K562 (cell line): ENCODE data around the gene TXK. TPM values are rescaled to one million over a fixed set of nuclear protein-coding genes. Genes with fewer than 3 reads are reported as not detected.

Experiments used
- ATAC-seq: fragments of 200-7000 bp; cut with Tn5 transposase; 3 replicates; pipeline ENCODE4 v1.9.1; 2020; ENCODE audit warnings: moderate library complexity
- BruUV-seq: library from RNA; stranded (reverse); fragments of 400-500 nt; replicated peaks from 2 replicates; lab custom pipeline; 2021; lab: Mats Ljungman, UMichigan
- CTCF ChIA-PET: fragments of 300-600 bp; formaldehyde crosslinking; extraction: SDS; loops from one replicate; lab custom pipeline; 2021; ENCODE audit warnings: low intra/inter-chr PET ratio; lab: Yijun Ruan, JAX
- POLR2A ChIA-PET: fragments of 300-600, 350-650 bp; sonication (Branson Sonifier 250); formaldehyde crosslinking; extraction: SDS; loops from one replicate; lab custom pipeline; 2021; ENCODE audit warnings: antibody characterized with exemption, inconsistent platforms; lab: Yijun Ruan, JAX
- DNase-seq, 4 experiments: peaks; one replicate each; pipeline versions ENCODE4 v3.0.0 to v3.0.0-alpha.2; 2011 to 2018; ENCODE audit warnings: low spot score in 3 of 4, mixed read lengths in 3 of 4; ENCODE audit errors: extremely low read depth in 1 of 4
- FAIRE-seq: peaks from 2 replicates; lab custom pipeline; 2011; peaks lifted over from hg19 to GRCh38; lab: Jason Lieb, UNC
- H2AFZ ChIP-seq: 2 replicates; pipeline ENCODE4 v1.6.0; 2011; ENCODE audit warnings: low read depth, low read length, control low read depth, inconsistent platforms
- H3K27ac ChIP-seq: fragments of 200-600 bp; 3 replicates; pipeline ENCODE4 v1.8.0; 2011; ENCODE audit warnings: low read depth, mild to moderate bottlenecking, control low read depth, inconsistent platforms, low read length, moderate library complexity, mixed read lengths; ENCODE audit errors: extremely low read depth
- H3K27me3 ChIP-seq, 2 experiments: fragments of 300-600 bp in 1 of 2; 2 replicates in 1 of 2; 3 replicates in 1 of 2; pipeline versions ENCODE4 v1.6.0 to v1.8.0; 2011; ENCODE audit warnings: inconsistent platforms in 2 of 2, low read length in 2 of 2, mild to moderate bottlenecking in 1 of 2, mixed read lengths in 1 of 2, moderate library complexity in 1 of 2; ENCODE audit not compliant: control insufficient read depth in 2 of 2, insufficient read depth in 2 of 2
- H3K36me3 ChIP-seq: fragments of 300-600 bp; 3 replicates; pipeline ENCODE4 v1.8.0; 2011; ENCODE audit warnings: mild to moderate bottlenecking, low read length, inconsistent platforms; ENCODE audit not compliant: control insufficient read depth, insufficient read depth
- H3K4me1 ChIP-seq, 2 experiments: fragments of 200-600 bp in 1 of 2; replicated peaks in 1 of 2; 2 replicates in 1 of 2; 3 replicates in 1 of 2; pipeline versions ENCODE4 v1.5.1 to v1.8.0; 2011; ENCODE audit warnings: inconsistent platforms in 2 of 2, low read length in 2 of 2, mild to moderate bottlenecking in 1 of 2, mixed read lengths in 1 of 2, moderate library complexity in 1 of 2; ENCODE audit not compliant: control insufficient read depth in 2 of 2, insufficient read depth in 2 of 2
- H3K4me2 ChIP-seq: 2 replicates; pipeline ENCODE4 v1.6.1; 2011; ENCODE audit warnings: low read length, control low read depth, inconsistent platforms, mixed read lengths; ENCODE audit not compliant: insufficient read depth
- H3K4me3 ChIP-seq: fragments of 200-600 bp; sonication (generic), shearing (Covaris generic); 2 replicates; pipeline ENCODE4 v1.5.1; 2016; ENCODE audit warnings: control low read depth, inconsistent platforms
- H3K79me2 ChIP-seq: fragments of 200-600 bp; 3 replicates; pipeline ENCODE4 v1.8.0; 2011; ENCODE audit warnings: low read length, inconsistent platforms; ENCODE audit not compliant: control insufficient read depth, insufficient read depth
- H3K9ac ChIP-seq, 2 experiments: 2 replicates each; pipeline versions ENCODE4 v1.6.0 to v1.6.1; 2011; ENCODE audit warnings: low read depth in 2 of 2, low read length in 2 of 2, control low read depth in 1 of 2, inconsistent platforms in 1 of 2, mild to moderate bottlenecking in 1 of 2, mixed read lengths in 1 of 2; ENCODE audit not compliant: insufficient read depth in 1 of 2
- H3K9me1 ChIP-seq: one replicate; pipeline ENCODE4 v1.6.0; 2011; ENCODE audit warnings: inconsistent platforms, mild to moderate bottlenecking, low read length, moderate library complexity; ENCODE audit not compliant: control insufficient read depth, insufficient read depth
- H3K9me3 ChIP-seq: replicated peaks from 2 replicates; pipeline ENCODE4 v1.5.1; 2011; ENCODE audit warnings: low read depth, low read length, inconsistent platforms; ENCODE audit not compliant: control insufficient read depth, insufficient read depth
- H4K20me1 ChIP-seq: replicated peaks from 2 replicates; pipeline ENCODE4 v1.6.1; 2011; ENCODE audit warnings: low read length, inconsistent platforms, mixed read lengths; ENCODE audit not compliant: control insufficient read depth, insufficient read depth
- ARNT ChIP-seq, 2 experiments: fragments of 450-650 bp; IDR thresholded peaks; 2 replicates each; pipeline ENCODE4 v1.6.1; 2016; ENCODE audit warnings: mild to moderate bottlenecking in 1 of 2
- ESRRA ChIP-seq: fragments of 450-650 bp; IDR thresholded peaks from 2 replicates; pipeline ENCODE4 v1.6.1; 2014; ENCODE audit warnings: low read depth, mild to moderate bottlenecking, moderate library complexity, borderline replicate concordance
- MCM5 ChIP-seq: fragments of 450-650 bp; IDR thresholded peaks from 2 replicates; pipeline ENCODE4 v1.6.1; 2016; ENCODE audit warnings: low read depth
- PHF21A ChIP-seq: fragments of 450-650 bp; IDR thresholded peaks from 2 replicates; pipeline ENCODE4 v1.6.1; 2017; ENCODE audit warnings: low read depth, borderline replicate concordance
- POLR2AphosphoS2 ChIP-seq: IDR thresholded peaks from 2 replicates; pipeline ENCODE4 v1.6.1; 2012; ENCODE audit warnings: low read length, improper control_type of control experiment
- RBBP5 ChIP-seq: fragments of 200-600 bp; sonication (generic); IDR thresholded peaks from 2 replicates; pipeline ENCODE4 v1.6.1; 2012; ENCODE audit warnings: borderline replicate concordance, mild to moderate bottlenecking, low read length, control low read depth, inconsistent platforms; ENCODE audit not compliant: insufficient read depth, poor library complexity, severe bottlenecking
- TAF9B ChIP-seq: fragments of 450-650 bp; IDR thresholded peaks from 2 replicates; pipeline ENCODE4 v1.6.1; 2018; ENCODE audit warnings: mild to moderate bottlenecking; ENCODE audit not compliant: partially characterized antibody
- TCF3 ChIP-seq: sonication (generic); formaldehyde crosslinking; IDR thresholded peaks from 2 replicates; pipeline ENCODE4 v1.4.0; 2020; ENCODE audit warnings: mild to moderate bottlenecking, missing genetic modification reagents
- YBX1 ChIP-seq: fragments of 450-650 bp; IDR thresholded peaks from 2 replicates; pipeline ENCODE4 v1.7.1; 2016; ENCODE audit warnings: mild to moderate bottlenecking
- ZEB2 ChIP-seq: fragments of 450-650 bp; IDR thresholded peaks from 2 replicates; pipeline ENCODE4 v1.6.1; 2016
- ZNF24 ChIP-seq: fragments of 450-650 bp; IDR thresholded peaks from 2 replicates; pipeline ENCODE4 v1.6.1; 2016
- ZNF561 ChIP-seq: fragments of 450-650 bp; formaldehyde crosslinking; conservative IDR thresholded peaks from 2 replicates; pipeline ENCODE4 v1.4.0; 2020; ENCODE audit warnings: mild to moderate bottlenecking, moderate library complexity
- ZNF584 ChIP-seq: fragments of 200-800 bp; sonication (Bioruptor generic); IDR thresholded peaks from 2 replicates; pipeline ENCODE4 v1.6.1; 2016; ENCODE audit warnings: low read depth, mild to moderate bottlenecking, missing genetic modification characterization, missing compliant biosample characterization
- ZNF766 ChIP-seq: fragments of 200-800 bp; sonication (Bioruptor generic); conservative IDR thresholded peaks from 2 replicates; pipeline ENCODE4 v1.6.1; 2016; ENCODE audit warnings: missing genetic modification characterization, missing compliant biosample characterization
- ZNF830 ChIP-seq: fragments of 250-450 bp; sonication (Bioruptor Pico); IDR thresholded peaks from 2 replicates; pipeline ENCODE4 v1.5.0; 2021; ENCODE audit warnings: mild to moderate bottlenecking
- WGBS: fragments of 100-300 bp; shearing (Covaris generic); methylation state at CpG from one replicate; pipeline ENCODE4 v1.1.6; 2016; ENCODE audit warnings: low coverage, mixed read lengths; ENCODE audit not compliant: insufficient coverage; ENCODE audit errors: missing lambda C conversion rate; 5-methylcytosine and 5-hydroxymethylcytosine counted together
- in situ Hi-C: fragments of 300-500 bp; cut with MboI; formaldehyde crosslinking; loops from 4 replicates; pipeline ENCODE4 v1.15.0; 2018; ENCODE audit warnings: inconsistent platforms, mixed read lengths
- intact Hi-C: fragments of 100-400 bp; cut with micrococcal nuclease; formaldehyde crosslinking; loops from 2 replicates; pipeline ENCODE4 v1.14.2; 2022
- polyA plus RNA-seq, 8 experiments: library from polyadenylated mRNA; depleted of rRNA in 4 of 8; stranded (reverse) in 5 of 8; unstranded in 3 of 8; fragments of >200 nt; fragmentation: Nextera tagmentation in 2 of 8; fragmentation: Illumina TruSeq in 1 of 8; extraction: Ambion mirVana in 2 of 8; extraction: Trizol in 1 of 8; gene quantifications; 2 replicates each; pipeline versions ENCODE4 v1.2.1 to v1.2.3, GENCODE V29; 2011 to 2014; ENCODE audit warnings: inconsistent platforms in 1 of 8, missing spikeins in 1 of 8
- total RNA-seq, 7 experiments: library from RNA; depleted of rRNA in 6 of 7; stranded (reverse); fragments of >200 nt in 6 of 7; fragmentation: Illumina TruSeq in 2 of 7; extraction: Trizol in 2 of 7; gene quantifications; 2 replicates each; pipeline versions ENCODE4 v1.2.1 to v1.2.3, GENCODE V29; 2011 to 2021; ENCODE audit warnings: low replicate concordance in 1 of 7
- TF ChIP-seq, protein P1 (sequence below): IDR thresholded peaks from 2 replicates; pipeline ENCODE4 v1.6.1; 2014; ENCODE audit warnings: antibody characterized with exemption
- TF ChIP-seq, protein P2 (sequence below), 2 experiments: fragments of 450-650 bp; IDR thresholded peaks; 2 replicates each; pipeline ENCODE4 v1.6.1; 2018; ENCODE audit warnings: mild to moderate bottlenecking in 2 of 2, low read depth in 1 of 2; ENCODE audit not compliant: partially characterized antibody in 2 of 2

Gene TXK
- total and polyA plus RNA-seq, 9 of the 15 experiments (the other 6 are each of a cell fraction or from before 2014, with no cell fraction given) = 0.24 to 1.1 (median 0.45) TPM; not detected in 1

DNA sequence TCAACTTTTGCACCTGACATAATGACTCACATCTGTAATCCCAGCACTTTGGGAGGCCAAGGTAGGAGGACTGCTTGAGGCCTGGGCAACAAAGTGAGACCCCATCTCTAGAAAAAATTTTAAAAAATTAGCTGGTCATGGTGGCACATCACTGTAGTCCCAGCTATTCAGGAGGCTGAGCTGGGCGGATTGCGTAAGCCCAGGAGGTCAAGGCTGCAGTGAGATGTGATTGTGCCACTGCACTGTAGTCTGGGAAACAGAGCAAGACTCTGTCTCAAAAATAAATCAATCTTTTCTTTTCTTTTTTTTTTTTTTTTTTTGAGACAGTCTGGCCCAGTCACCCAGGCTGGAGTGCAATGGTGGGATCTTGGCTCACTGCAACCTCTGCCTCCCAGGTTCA is 65.0 kb downstream of the TXK start:
- DNase-seq = no peak
- H2AFZ ChIP-seq = no peak overlapping the region
- 3% methylated on average over 2 of the region's 2 CpGs for WGBS
- H3K9me3 ChIP-seq = no peaks in the 10 kb centered on the region
- intact Hi-C loops (no loop called here), in situ Hi-C loops (no loop called here)
- TF ChIP-seq POLR2AphosphoS2 = no peak
- TF ChIP-seq ESRRA = no peak
- no peak for TF ChIP-seq ZEB2
- TF ChIP-seq ZNF830 = no peak
- no peak for TF ChIP-seq RBBP5
- TF ChIP-seq, protein P1, sequence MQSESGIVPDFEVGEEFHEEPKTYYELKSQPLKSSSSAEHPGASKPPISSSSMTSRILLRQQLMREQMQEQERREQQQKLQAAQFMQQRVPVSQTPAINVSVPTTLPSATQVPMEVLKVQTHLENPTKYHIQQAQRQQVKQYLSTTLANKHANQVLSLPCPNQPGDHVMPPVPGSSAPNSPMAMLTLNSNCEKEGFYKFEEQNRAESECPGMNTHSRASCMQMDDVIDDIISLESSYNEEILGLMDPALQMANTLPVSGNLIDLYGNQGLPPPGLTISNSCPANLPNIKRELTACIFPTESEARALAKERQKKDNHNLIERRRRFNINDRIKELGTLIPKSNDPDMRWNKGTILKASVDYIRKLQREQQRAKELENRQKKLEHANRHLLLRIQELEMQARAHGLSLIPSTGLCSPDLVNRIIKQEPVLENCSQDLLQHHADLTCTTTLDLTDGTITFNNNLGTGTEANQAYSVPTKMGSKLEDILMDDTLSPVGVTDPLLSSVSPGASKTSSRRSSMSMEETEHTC = no peak
- TF ChIP-seq ZNF24 = no peak
- no peak for TF ChIP-seq TAF9B
- no peak for TF ChIP-seq PHF21A
- no peak for TF ChIP-seq ZNF766 (CRISPR knock-in tag)
- TF ChIP-seq TCF3 (CRISPR knock-in tag) = no peak
- TF ChIP-seq, protein P2, sequence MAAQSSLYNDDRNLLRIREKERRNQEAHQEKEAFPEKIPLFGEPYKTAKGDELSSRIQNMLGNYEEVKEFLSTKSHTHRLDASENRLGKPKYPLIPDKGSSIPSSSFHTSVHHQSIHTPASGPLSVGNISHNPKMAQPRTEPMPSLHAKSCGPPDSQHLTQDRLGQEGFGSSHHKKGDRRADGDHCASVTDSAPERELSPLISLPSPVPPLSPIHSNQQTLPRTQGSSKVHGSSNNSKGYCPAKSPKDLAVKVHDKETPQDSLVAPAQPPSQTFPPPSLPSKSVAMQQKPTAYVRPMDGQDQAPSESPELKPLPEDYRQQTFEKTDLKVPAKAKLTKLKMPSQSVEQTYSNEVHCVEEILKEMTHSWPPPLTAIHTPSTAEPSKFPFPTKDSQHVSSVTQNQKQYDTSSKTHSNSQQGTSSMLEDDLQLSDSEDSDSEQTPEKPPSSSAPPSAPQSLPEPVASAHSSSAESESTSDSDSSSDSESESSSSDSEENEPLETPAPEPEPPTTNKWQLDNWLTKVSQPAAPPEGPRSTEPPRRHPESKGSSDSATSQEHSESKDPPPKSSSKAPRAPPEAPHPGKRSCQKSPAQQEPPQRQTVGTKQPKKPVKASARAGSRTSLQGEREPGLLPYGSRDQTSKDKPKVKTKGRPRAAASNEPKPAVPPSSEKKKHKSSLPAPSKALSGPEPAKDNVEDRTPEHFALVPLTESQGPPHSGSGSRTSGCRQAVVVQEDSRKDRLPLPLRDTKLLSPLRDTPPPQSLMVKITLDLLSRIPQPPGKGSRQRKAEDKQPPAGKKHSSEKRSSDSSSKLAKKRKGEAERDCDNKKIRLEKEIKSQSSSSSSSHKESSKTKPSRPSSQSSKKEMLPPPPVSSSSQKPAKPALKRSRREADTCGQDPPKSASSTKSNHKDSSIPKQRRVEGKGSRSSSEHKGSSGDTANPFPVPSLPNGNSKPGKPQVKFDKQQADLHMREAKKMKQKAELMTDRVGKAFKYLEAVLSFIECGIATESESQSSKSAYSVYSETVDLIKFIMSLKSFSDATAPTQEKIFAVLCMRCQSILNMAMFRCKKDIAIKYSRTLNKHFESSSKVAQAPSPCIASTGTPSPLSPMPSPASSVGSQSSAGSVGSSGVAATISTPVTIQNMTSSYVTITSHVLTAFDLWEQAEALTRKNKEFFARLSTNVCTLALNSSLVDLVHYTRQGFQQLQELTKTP (IDR thresholded peaks at IDR 0.05; ENCODE audit: low read depth in 1 of 2, partially characterized antibody in 2 of 2) = no peak
- no peak for TF ChIP-seq ZNF584 (CRISPR knock-in tag)
- no peak for TF ChIP-seq ARNT (IDR thresholded peaks at IDR 0.05)
- TF ChIP-seq YBX1 = no peak
- no peak for TF ChIP-seq ZNF561
- no peak for TF ChIP-seq MCM5
- H3K4me3 ChIP-seq = no peak overlapping the region
- H3K4me1 ChIP-seq = no peaks in the 10 kb centered on the region
- H3K27ac ChIP-seq = no peak overlapping the region
- H3K9ac ChIP-seq = no peak overlapping the region
- ATAC-seq = no peak
- no peaks in the 10 kb centered on the region for H4K20me1 ChIP-seq
- H3K79me2 ChIP-seq = no peaks in the 10 kb centered on the region
- H3K36me3 ChIP-seq = no peaks in the 10 kb centered on the region
- POLR2A ChIA-PET = interaction anchor here (0.6 kb wide), 1 partner anchor 135 kb away, joined by 3 read pairs; no protein-coding TSS in a partner anchor
- H3K9me1 ChIP-seq = no peaks in the 10 kb centered on the region
- peaks cover 0 to 4% of the 10 kb centered on the region in 2 experiments; a peak in 1 of 5 replicates for H3K27me3 ChIP-seq
- no peak overlapping the region for H3K4me2 ChIP-seq
- FAIRE-seq = no peak
- CTCF ChIA-PET = no interaction called here
- no TSS peak for BruUV-seq
